Suprapubic skin (tissue), 4 donors: ENCODE results near the gene APRT. TPM values are rescaled to one million over a fixed set of nuclear protein-coding genes. Genes with fewer than 3 reads are reported as not detected.
"Not testable (repeated sequence)": the region's sequence is repeated elsewhere in the genome, so short reads cannot be mapped to it uniquely, and the experiment has no call there.

ENCODE experiments used
- DNase-seq, 2 donors: peaks; one replicate each; pipeline ENCODE4 v3.0.0-alpha.2; 2019; ENCODE audit warnings: low spot score in 2 of 2
- H3K27ac ChIP-seq: fragments of 200-600 bp; sonication (generic); one replicate; pipeline ENCODE4 v1.5.1; 2019
- H3K27me3 ChIP-seq: fragments of 200-600 bp; sonication (generic); one replicate; pipeline ENCODE4 v1.5.1; 2019
- H3K36me3 ChIP-seq: fragments of 200-600 bp; sonication (generic); one replicate; pipeline ENCODE4 v1.5.1; 2019
- H3K4me1 ChIP-seq: fragments of 200-600 bp; sonication (generic); one replicate; pipeline ENCODE4 v1.5.1; 2019
- H3K4me3 ChIP-seq: fragments of 200-600 bp; sonication (generic); one replicate; pipeline ENCODE4 v1.5.1; 2019; ENCODE audit warnings: mild to moderate bottlenecking
- H3K9me3 ChIP-seq: fragments of 200-600 bp; sonication (generic); one replicate; pipeline ENCODE4 v1.5.1; 2019
- EP300 ChIP-seq: sonication (generic); formaldehyde crosslinking; IDR thresholded peaks from one replicate; pipeline ENCODE4 v1.6.1; 2017; ENCODE audit warnings: antibody characterized with exemption
- POLR2A ChIP-seq, 2 donors: fragments of 450-650 bp; IDR thresholded peaks; one replicate each; pipeline ENCODE4 v1.6.1; 2017; ENCODE audit warnings: antibody characterized with exemption in 2 of 2, mild to moderate bottlenecking in 2 of 2, moderate library complexity in 2 of 2
- POLR2AphosphoS5 ChIP-seq, 3 donors: sonication (generic); formaldehyde crosslinking; IDR thresholded peaks; one replicate each; pipeline ENCODE4 v1.6.1; 2017; ENCODE audit warnings: antibody characterized with exemption in 3 of 3
- WGBS: methylation state at CpG from one replicate; pipeline ENCODE4 v1.1.5; 2018; 5-methylcytosine and 5-hydroxymethylcytosine counted together
- total RNA-seq, 4 donors: library from RNA; depleted of rRNA; stranded (reverse); fragments of >200 nt; gene quantifications; one replicate each; pipeline ENCODE4 v1.1.0, GENCODE V29; 2016
- TF ChIP-seq, protein P1 (sequence below), 2 donors: fragments of 200-600 bp in 1 of 2; fragments of 450-650 bp in 1 of 2; sonication (generic) in 1 of 2; IDR thresholded peaks; one replicate each; pipeline ENCODE4 v1.5.1; 2016 to 2019; ENCODE audit warnings: antibody characterized with exemption in 2 of 2, mild to moderate bottlenecking in 1 of 2, moderate library complexity in 1 of 2

Gene APRT
- total RNA-seq, 4 donors from 2014 or later = 122 to 382 (median 250) TPM

DNA sequence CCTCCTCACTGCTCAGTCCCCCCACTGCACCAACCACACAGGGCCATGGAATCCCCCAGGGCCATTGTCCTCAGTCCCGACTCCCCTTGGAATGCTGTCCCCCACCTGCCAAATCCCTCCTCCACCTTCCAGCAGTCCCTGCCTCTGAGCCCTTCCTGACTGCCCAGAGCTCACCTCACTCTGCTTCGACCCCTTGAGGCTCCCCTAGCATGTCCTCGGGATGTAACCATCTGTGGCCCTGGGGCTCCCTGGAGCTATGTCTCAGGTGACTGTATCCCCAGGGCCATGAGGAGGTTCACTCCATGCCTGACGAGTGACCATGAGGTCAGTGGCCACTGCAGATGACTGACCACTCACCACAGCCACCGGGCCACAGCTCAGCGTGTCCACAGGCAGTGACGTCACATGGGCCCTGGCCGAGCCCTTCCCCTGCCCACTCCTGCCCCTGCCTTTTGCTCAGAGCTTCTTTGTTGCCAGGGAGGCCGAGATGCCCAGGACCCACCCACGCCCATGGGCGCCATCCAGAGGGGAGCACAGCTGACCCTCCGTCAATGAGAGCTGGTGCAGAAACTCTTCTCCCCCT, 19.0 kb downstream of the APRT start:
- Histone ChIP-seq H3K27ac (no peak overlapping the region), H3K27me3 (peaks cover 30% of the 10 kb centered on the region), H3K4me3 (no peak overlapping the region), H3K4me1 (peaks cover 20% of the 10 kb centered on the region), H3K36me3 (no peaks in the 10 kb centered on the region), H3K9me3 (no peaks in the 10 kb centered on the region)
- WGBS = 71% methylated on average over 3 of the region's 12 CpGs
- DNase-seq = no peak
- no peak for TF ChIP-seq EP300
- TF ChIP-seq POLR2A (IDR thresholded peaks at IDR 0.05) = no peak
- no peak for TF ChIP-seq POLR2AphosphoS5 (IDR thresholded peaks at IDR 0.05)
- TF ChIP-seq, protein P1, sequence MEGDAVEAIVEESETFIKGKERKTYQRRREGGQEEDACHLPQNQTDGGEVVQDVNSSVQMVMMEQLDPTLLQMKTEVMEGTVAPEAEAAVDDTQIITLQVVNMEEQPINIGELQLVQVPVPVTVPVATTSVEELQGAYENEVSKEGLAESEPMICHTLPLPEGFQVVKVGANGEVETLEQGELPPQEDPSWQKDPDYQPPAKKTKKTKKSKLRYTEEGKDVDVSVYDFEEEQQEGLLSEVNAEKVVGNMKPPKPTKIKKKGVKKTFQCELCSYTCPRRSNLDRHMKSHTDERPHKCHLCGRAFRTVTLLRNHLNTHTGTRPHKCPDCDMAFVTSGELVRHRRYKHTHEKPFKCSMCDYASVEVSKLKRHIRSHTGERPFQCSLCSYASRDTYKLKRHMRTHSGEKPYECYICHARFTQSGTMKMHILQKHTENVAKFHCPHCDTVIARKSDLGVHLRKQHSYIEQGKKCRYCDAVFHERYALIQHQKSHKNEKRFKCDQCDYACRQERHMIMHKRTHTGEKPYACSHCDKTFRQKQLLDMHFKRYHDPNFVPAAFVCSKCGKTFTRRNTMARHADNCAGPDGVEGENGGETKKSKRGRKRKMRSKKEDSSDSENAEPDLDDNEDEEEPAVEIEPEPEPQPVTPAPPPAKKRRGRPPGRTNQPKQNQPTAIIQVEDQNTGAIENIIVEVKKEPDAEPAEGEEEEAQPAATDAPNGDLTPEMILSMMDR (IDR thresholded peaks at IDR 0.05) = no peak

DNA sequence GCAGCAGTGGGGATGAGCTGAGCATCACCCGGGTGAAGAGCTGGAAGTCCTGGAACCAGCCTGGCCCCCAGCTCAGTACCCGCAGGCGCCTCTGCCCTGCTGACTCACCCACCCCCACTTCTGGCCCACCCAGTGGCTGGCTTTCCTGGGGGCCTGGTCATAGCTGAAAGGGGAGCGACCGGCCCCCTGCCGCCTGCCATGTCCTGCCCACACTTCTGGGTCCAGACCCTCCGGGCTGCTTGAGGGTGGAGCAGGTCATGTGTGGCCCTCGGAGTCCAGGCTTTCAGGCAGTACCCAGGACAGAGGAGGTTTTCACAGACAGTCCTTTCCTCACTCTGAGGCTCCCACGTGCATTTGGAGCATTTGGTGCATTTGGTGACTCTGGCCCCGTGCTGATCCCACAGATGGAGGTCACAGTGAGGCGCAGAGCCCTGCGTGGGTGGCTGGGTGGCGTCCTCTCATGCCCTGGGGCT, 19.6 kb downstream of the APRT start:
- WGBS = 10% methylated on average over 2 of the region's 13 CpGs
- no peak for DNase-seq
- Histone ChIP-seq H3K27ac (no peak overlapping the region), H3K4me3 (no peak overlapping the region), H3K4me1 (peaks cover 20% of the 10 kb centered on the region), H3K36me3 (no peaks in the 10 kb centered on the region), H3K27me3 (peaks cover 30% of the 10 kb centered on the region), H3K9me3 (no peaks in the 10 kb centered on the region)
- TF ChIP-seq EP300 (no peak), POLR2AphosphoS5 (IDR thresholded peaks at IDR 0.05) (no peak), POLR2A (IDR thresholded peaks at IDR 0.05) (no peak)

DNA sequence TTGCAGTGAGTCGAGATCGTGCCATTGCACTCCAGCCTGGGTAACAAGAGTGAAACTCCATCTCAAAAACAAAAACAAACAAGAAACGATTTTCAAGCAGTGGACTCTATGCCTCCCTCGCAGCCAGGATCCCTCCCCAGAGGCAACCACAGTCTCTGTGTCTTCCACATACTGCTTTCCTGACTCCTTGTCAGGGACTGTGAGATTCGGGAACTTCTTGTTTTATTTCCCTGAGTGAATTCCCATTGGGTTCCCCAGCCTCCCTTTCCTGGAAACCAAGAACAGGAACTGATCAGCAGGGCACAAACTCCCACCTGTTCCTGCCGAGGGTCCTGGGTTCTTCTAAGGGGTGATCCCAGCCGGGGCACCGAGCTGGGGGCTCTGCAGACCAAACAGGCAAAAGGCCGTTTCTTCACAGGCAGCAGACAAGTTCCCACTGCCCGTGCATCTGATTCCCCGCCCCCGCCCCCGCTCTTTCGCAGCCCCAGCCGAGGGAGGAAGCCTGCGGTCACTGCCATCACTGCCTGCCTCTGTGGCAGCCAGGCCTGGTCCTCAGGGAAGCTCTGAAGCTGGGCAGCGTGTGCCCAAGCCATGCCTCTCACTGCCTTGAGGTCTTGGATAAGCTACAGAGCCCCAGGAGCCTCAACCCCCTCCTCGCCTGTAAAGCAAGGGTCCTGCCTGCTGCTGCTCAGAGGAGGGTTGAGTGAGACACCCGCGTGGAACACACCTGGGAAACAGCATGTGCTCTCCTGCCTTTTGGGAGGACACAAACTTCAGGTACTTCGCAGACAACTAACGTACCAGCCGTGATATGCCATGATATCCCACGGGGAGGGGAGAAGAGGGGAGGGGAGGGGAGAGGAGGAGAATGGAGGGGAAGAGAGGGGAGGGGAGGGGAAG, 21.2 kb downstream of the APRT start:
- TF ChIP-seq POLR2A (IDR thresholded peaks at IDR 0.05) (no peak), EP300 (no peak), POLR2AphosphoS5 (IDR thresholded peaks at IDR 0.05) (no peak)
- TF ChIP-seq, protein P1 (IDR thresholded peaks at IDR 0.05) = no peak
- Histone ChIP-seq H3K4me1 (peaks cover 22% of the 10 kb centered on the region), H3K27ac (no peak overlapping the region), H3K36me3 (no peaks in the 10 kb centered on the region), H3K27me3 (peaks cover 30% of the 10 kb centered on the region), H3K4me3 (no peak overlapping the region), H3K9me3 (no peaks in the 10 kb centered on the region)
- no peak for DNase-seq
- WGBS = 25% methylated on average over 19 of the region's 24 CpGs

DNA sequence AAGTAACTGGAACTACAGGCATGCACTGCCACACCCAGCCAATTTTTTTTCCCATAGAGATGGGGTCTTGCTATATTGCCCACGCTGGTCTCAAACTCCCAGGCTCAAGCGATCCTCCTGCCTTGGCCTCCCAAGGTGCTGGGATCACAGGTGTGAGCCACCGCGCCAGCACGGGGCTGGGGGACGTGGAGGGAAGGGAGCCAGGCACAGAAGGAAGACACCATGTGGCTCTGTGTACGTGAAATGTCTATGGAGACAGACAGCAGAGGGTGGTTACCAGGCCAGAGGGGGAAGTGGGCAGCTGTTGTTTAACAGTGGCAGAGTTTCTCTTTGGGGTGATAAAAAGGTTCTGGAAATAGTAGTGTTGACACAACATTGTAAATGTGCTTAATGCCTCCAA, 22.1 kb downstream of the APRT start:
- H3K27me3 ChIP-seq = peaks cover 30% of the 10 kb centered on the region
- no peaks in the 10 kb centered on the region for H3K36me3 ChIP-seq
- no peak for TF ChIP-seq POLR2AphosphoS5 (IDR thresholded peaks at IDR 0.05)
- TF ChIP-seq EP300 = no peak
- no peak for TF ChIP-seq POLR2A (IDR thresholded peaks at IDR 0.05)
- TF ChIP-seq, protein P1 (IDR thresholded peaks at IDR 0.05) = no peak
- no peak for DNase-seq
- WGBS = 90% methylated on average over 7 of the region's 7 CpGs
- peaks cover 27% of the 10 kb centered on the region for H3K4me1 ChIP-seq
- no peak overlapping the region for H3K4me3 ChIP-seq
- no peaks in the 10 kb centered on the region for H3K9me3 ChIP-seq
- H3K27ac ChIP-seq = no peak overlapping the region

DNA sequence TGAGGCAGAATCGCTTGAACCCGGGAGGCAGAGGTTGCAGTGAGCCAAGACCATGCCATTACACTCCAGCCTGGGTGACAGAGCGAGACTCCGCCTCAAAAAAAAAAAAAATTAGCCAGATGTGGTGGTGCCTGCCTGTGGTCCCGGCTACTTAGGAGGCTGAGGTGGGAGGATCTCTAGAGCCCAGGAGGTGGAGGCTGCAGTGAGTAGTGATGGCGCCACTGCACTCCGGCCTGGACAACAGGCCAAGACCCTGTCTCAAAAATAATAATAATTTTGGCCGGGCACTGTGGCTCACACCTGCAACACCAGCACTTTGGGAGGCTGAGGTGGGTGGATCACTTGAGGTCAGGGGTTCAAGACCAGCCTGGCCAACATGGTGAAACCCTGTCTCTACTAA, 23.0 kb downstream of the APRT start:
- WGBS = 88% methylated on average over 8 of the region's 8 CpGs
- not testable (repeated sequence) for H3K4me3 ChIP-seq, H3K27ac ChIP-seq, H3K9me3 ChIP-seq, H3K36me3 ChIP-seq, DNase-seq
- Histone ChIP-seq H3K4me1 (peaks cover 36% of the 10 kb centered on the region), H3K27me3 (peaks cover 29% of the 10 kb centered on the region)
